HG03354 (cell line): ENCODE measurements around the gene SBNO2.
"Not testable (repeated sequence)": the region's sequence is repeated elsewhere in the genome, so short reads cannot be mapped to it uniquely, and the experiment has no call there.

Experiments
- ATAC-seq: cut with Tn5 transposase; IDR thresholded peaks from one replicate; pipeline ENCODE4 v1.9.1; 2021; ENCODE audit warnings: mild to moderate bottlenecking; ENCODE audit not compliant: unreplicated experiment, poor library complexity, severe bottlenecking

The SBNO2 gene

GRCh38 chr19:1126984-1127760, 46.9 kb downstream of the SBNO2 start:
- no peak for ATAC-seq

GRCh38 chr19:1125601-1126467, 48.2 kb downstream of the SBNO2 start:
- no peak for ATAC-seq

- ATAC-seq = no peak
Observed at GRCh38 chr19:1123885-1124677, 50.0 kb downstream of the SBNO2 start.

- no peak for ATAC-seq
Observed at GRCh38 chr19:1123381-1123780, 50.7 kb downstream of the SBNO2 start.

GRCh38 chr19:1122972-1123363, 51.1 kb downstream of the SBNO2 start:
- no peak for ATAC-seq

GRCh38 chr19:1122021-1122971, 51.8 kb downstream of the SBNO2 start:
- no peak for ATAC-seq

GRCh38 chr19:1121395-1121794, 52.7 kb downstream of the SBNO2 start:
- ATAC-seq = no peak

- no peak for ATAC-seq
Observed at GRCh38 chr19:1119475-1120217, 54.4 kb downstream of the SBNO2 start.

- no peak for ATAC-seq
Observed at GRCh38 chr19:1118999-1119398, 55.1 kb downstream of the SBNO2 start.

- ATAC-seq = no peak
Observed at GRCh38 chr19:1117654-1118053, 56.4 kb downstream of the SBNO2 start.

- ATAC-seq = no peak
Observed at GRCh38 chr19:1116726-1117581, 57.1 kb downstream of the SBNO2 start.

GRCh38 chr19:1115646-1116420, 58.2 kb downstream of the SBNO2 start:
- ATAC-seq = no peak

GRCh38 chr19:1114728-1115127, 59.3 kb downstream of the SBNO2 start:
- not testable (repeated sequence) for ATAC-seq

GRCh38 chr19:1113986-1114483, 60.0 kb downstream of the SBNO2 start:
- no peak for ATAC-seq

- no peak for ATAC-seq
Observed at GRCh38 chr19:1113030-1113985, 60.8 kb downstream of the SBNO2 start.
